ENCODE results near the gene OR52L1.

The OR52L1 gene

GRCh38 chr11:5955586-5955985 is 31.2 kb downstream of the OR52L1 start:
- Histone ChIP-seq H3K9me3 (ENCODE audit: severe bottlenecking) (no peaks in the 10 kb centered on the region), H3K27me3 (ENCODE audit: insufficient read depth, poor library complexity, severe bottlenecking) (no peaks in the 10 kb centered on the region), H3K27ac (ENCODE audit: poor library complexity, severe bottlenecking) (no peak overlapping the region), H3K4me1 (ENCODE audit: insufficient read depth, poor library complexity, severe bottlenecking) (no peaks in the 10 kb centered on the region), H3K36me3 (ENCODE audit: low read depth) (no peaks in the 10 kb centered on the region), H3K4me3 (ENCODE audit: severe bottlenecking) (no peak overlapping the region)
- DNase-seq (ENCODE audit: low spot score), result no peak
- no peak for ATAC-seq (ENCODE audit: low read depth)
- TF ChIP-seq, protein P1, sequence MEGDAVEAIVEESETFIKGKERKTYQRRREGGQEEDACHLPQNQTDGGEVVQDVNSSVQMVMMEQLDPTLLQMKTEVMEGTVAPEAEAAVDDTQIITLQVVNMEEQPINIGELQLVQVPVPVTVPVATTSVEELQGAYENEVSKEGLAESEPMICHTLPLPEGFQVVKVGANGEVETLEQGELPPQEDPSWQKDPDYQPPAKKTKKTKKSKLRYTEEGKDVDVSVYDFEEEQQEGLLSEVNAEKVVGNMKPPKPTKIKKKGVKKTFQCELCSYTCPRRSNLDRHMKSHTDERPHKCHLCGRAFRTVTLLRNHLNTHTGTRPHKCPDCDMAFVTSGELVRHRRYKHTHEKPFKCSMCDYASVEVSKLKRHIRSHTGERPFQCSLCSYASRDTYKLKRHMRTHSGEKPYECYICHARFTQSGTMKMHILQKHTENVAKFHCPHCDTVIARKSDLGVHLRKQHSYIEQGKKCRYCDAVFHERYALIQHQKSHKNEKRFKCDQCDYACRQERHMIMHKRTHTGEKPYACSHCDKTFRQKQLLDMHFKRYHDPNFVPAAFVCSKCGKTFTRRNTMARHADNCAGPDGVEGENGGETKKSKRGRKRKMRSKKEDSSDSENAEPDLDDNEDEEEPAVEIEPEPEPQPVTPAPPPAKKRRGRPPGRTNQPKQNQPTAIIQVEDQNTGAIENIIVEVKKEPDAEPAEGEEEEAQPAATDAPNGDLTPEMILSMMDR (IDR thresholded peaks at IDR 0.05; ENCODE audit: poor library complexity, severe bottlenecking), result no peak

DNA sequence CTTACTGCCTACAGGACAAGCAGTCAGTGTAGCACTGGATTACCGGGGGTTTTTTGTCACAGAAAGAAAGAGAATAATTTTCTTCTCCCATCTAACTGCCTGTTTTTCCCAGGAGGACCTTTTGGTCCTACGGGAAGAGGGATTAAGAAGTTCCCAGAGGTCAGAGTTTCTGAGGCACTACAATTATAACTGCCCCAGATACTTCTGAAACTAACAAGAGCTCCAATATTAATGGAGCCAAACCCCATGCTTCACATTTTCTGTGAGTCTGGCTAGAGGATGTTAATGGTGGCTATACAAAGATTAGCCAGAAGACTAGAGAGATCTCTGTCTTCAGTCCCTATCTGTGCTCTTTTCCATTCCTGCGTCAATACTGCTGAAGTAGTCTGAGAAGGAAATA is 44.8 kb downstream of the OR52L1 start, which contains the start of gene OR56A3:
TSS of gene OR56A3 (plus strand) at position 301 of the 400 bp plus-strand sequence. CDS start 5,096 bp downstream, outside the sequence.
- H3K9me3 ChIP-seq (ENCODE audit: severe bottlenecking), result no peaks in the 10 kb centered on the region
- no peak for DNase-seq (ENCODE audit: low spot score)
- H3K36me3 ChIP-seq (ENCODE audit: low read depth), result no peaks in the 10 kb centered on the region
- H3K27me3 ChIP-seq (ENCODE audit: insufficient read depth, poor library complexity, severe bottlenecking), result no peaks in the 10 kb centered on the region
- no peak within 1 kb of the TSS for H3K27ac ChIP-seq (ENCODE audit: poor library complexity, severe bottlenecking)
- TF ChIP-seq, protein P1 (IDR thresholded peaks at IDR 0.05; ENCODE audit: poor library complexity, severe bottlenecking), result no peak
- H3K4me3 ChIP-seq (ENCODE audit: severe bottlenecking), result no peak within 1 kb of the TSS
- no peak for ATAC-seq (ENCODE audit: low read depth)
- H3K4me1 ChIP-seq (ENCODE audit: insufficient read depth, poor library complexity, severe bottlenecking), result no peaks in the 10 kb centered on the region

DNA sequence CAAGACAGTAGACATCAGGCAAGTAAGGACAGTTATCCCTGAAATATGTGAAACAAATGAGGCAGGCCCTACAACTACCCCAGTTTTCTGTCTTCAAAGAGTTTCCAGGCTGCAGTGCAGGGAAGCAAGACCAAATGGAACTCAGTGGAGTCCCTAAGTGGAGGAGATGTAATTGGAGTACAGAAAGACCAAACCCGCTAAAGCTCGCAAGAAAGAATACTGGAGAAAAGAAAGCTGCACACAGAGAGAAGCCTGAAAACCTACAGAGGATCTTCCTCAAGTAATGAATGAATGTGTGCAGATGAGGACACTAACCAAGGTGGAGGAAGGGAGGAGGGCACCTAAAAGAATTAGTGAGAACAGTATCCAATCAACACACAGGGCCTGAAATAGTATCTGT is 46.0 kb downstream of the OR52L1 start:
- no peak overlapping the region for H3K27ac ChIP-seq (ENCODE audit: poor library complexity, severe bottlenecking)
- TF ChIP-seq, protein P1 (IDR thresholded peaks at IDR 0.05; ENCODE audit: poor library complexity, severe bottlenecking), result no peak
- DNase-seq (ENCODE audit: low spot score) (no peak), ATAC-seq (ENCODE audit: low read depth) (no peak)
- no peaks in the 10 kb centered on the region for H3K4me1 ChIP-seq (ENCODE audit: insufficient read depth, poor library complexity, severe bottlenecking)
- H3K9me3 ChIP-seq (ENCODE audit: severe bottlenecking), result no peaks in the 10 kb centered on the region
- no peaks in the 10 kb centered on the region for H3K36me3 ChIP-seq (ENCODE audit: low read depth)
- H3K27me3 ChIP-seq (ENCODE audit: insufficient read depth, poor library complexity, severe bottlenecking), result no peaks in the 10 kb centered on the region
- no peak overlapping the region for H3K4me3 ChIP-seq (ENCODE audit: severe bottlenecking)

DNA sequence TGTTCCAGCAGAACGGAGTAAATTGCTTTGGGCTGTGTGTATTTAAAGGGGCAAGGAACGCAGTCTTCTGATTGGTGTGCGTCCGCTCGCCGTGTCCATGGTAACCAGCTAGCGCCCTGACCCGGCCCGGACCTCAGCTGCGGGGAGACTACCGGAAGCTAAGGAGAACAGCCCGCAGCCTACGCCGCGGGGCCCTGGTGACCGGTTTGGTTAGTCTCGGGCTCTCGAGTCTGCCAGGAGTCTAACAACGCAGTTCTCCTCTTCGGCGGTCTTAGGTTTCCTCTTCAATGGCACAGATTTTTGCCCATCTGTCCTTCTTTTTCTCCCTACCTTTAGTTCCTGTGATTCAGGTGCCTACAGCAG is 48.2 kb downstream of the OR52L1 start:
- Histone ChIP-seq H3K36me3 (ENCODE audit: low read depth) (no peaks in the 10 kb centered on the region), H3K9me3 (ENCODE audit: severe bottlenecking) (no peaks in the 10 kb centered on the region), H3K4me1 (ENCODE audit: insufficient read depth, poor library complexity, severe bottlenecking) (no peaks in the 10 kb centered on the region), H3K4me3 (ENCODE audit: severe bottlenecking) (no peak overlapping the region), H3K27ac (ENCODE audit: poor library complexity, severe bottlenecking) (no peak overlapping the region), H3K27me3 (ENCODE audit: insufficient read depth, poor library complexity, severe bottlenecking) (no peaks in the 10 kb centered on the region)
- DNase-seq (ENCODE audit: low spot score) (no peak), ATAC-seq (ENCODE audit: low read depth) (no peak)
- TF ChIP-seq, protein P1 (IDR thresholded peaks at IDR 0.05; ENCODE audit: poor library complexity, severe bottlenecking), result no peak

- H3K4me3 ChIP-seq (ENCODE audit: severe bottlenecking), result no peak overlapping the region
- no peaks in the 10 kb centered on the region for H3K9me3 ChIP-seq (ENCODE audit: severe bottlenecking)
- ATAC-seq (ENCODE audit: low read depth) (no peak), DNase-seq (ENCODE audit: low spot score) (no peak)
- H3K27me3 ChIP-seq (ENCODE audit: insufficient read depth, poor library complexity, severe bottlenecking), result no peaks in the 10 kb centered on the region
- no peaks in the 10 kb centered on the region for H3K4me1 ChIP-seq (ENCODE audit: insufficient read depth, poor library complexity, severe bottlenecking)
- no peak overlapping the region for H3K27ac ChIP-seq (ENCODE audit: poor library complexity, severe bottlenecking)
- TF ChIP-seq, protein P1 (IDR thresholded peaks at IDR 0.05; ENCODE audit: poor library complexity, severe bottlenecking), result no peak
- no peaks in the 10 kb centered on the region for H3K36me3 ChIP-seq (ENCODE audit: low read depth)
Measured at GRCh38 chr11:5937868-5938602, 48.8 kb downstream of the OR52L1 start.

All from RWPE2 (cell line).